Ovary (tissue), 3 donors: ENCODE data around the gene PIGZ.

Experiments
- CTCF ChIP-seq, 3 donors: fragments of 450-650 bp in 2 of 3; fragments of 200-600 bp in 1 of 3; IDR thresholded peaks; one replicate each; pipeline versions ENCODE4 v1.5.1 to v1.8.0; 2016 to 2022; ENCODE audit warnings: antibody characterized with exemption in 3 of 3, mild to moderate bottlenecking in 1 of 3
- EP300 ChIP-seq: sonication (generic); formaldehyde crosslinking; IDR thresholded peaks from one replicate; pipeline ENCODE4 v1.6.1; 2017; ENCODE audit warnings: antibody characterized with exemption
- POLR2A ChIP-seq: fragments of 450-650 bp; IDR thresholded peaks from one replicate; pipeline ENCODE4 v1.6.1; 2017; ENCODE audit warnings: antibody characterized with exemption, mild to moderate bottlenecking, moderate library complexity
- donor health status: DM: no; HTN: no; CAD: no.

GRCh38 chr3:196947136-196947859, 21.3 kb downstream of the PIGZ start:
- TF ChIP-seq POLR2A (no peak), CTCF (IDR thresholded peaks at IDR 0.05) (no peak), EP300 (no peak)
